NCI-H1105 treated with DMSO at 0.1 percent for 48 hours (cell line): ENCODE results near the gene BCKDK.
"Not testable (repeated sequence)": the region's sequence is repeated elsewhere in the genome, so short reads cannot be mapped to it uniquely, and the experiment has no call there.

Source experiments
- DNase-seq: peaks from one replicate; lab custom pipeline; 2025; lab: John Stamatoyannopoulos, UW

BCKDK gene

GRCh38 chr16:31099860-31100638, 8.1 kb upstream of the BCKDK start:
- no peak for DNase-seq

GRCh38 chr16:31100876-31101641, 7.1 kb upstream of the BCKDK start:
- DNase-seq = not testable (repeated sequence)

GRCh38 chr16:31105677-31106213, 2.4 kb upstream of the BCKDK start:
- DNase-seq = no peak

GRCh38 chr16:31106509-31107464, 1.4 kb upstream of the BCKDK start:
- no peak for DNase-seq

GRCh38 chr16:31107465-31107867, 720 bp upstream of the BCKDK start:
- no peak for DNase-seq

GRCh38 chr16:31108794-31109558, 790 bp downstream of the BCKDK start:
- no peak for DNase-seq

- no peak for DNase-seq
These were observed 1.4 kb downstream of the BCKDK start for GRCh38 chr16:31109622-31110021.

GRCh38 chr16:31110106-31111034, 2.2 kb downstream of the BCKDK start:
- DNase-seq = no peak

GRCh38 chr16:31111881-31112466, 3.8 kb downstream of the BCKDK start:
- DNase-seq = no peak

GRCh38 chr16:31112711-31113110, 4.5 kb downstream of the BCKDK start:
- DNase-seq = no peak

- no peak for DNase-seq
These were observed 5.2 kb downstream of the BCKDK start for GRCh38 chr16:31113121-31114120.

- no peak for DNase-seq
These were observed 6.3 kb downstream of the BCKDK start for GRCh38 chr16:31114468-31114867.

- DNase-seq = peak; percentile 94
These were observed 9.4 kb downstream of the BCKDK start, which contains the start of gene KAT8 for GRCh38 chr16:31117384-31118222. Gene KAT8, plus strand, starts transcription at chr16:31117664. Its CDS starts 18 bp downstream, at chr16:31117682.

- DNase-seq = no peak
These were observed 10.3 kb downstream of the BCKDK start for GRCh38 chr16:31118223-31119155.

GRCh38 chr16:31120129-31120528, 11.9 kb downstream of the BCKDK start:
- no peak for DNase-seq

GRCh38 chr16:31125844-31126243, 17.7 kb downstream of the BCKDK start:
- no peak for DNase-seq
